AG09309 (cell line): Measurements from ENCODE around the gene APBA3.

Experiments used
- DNase-seq: peaks from one replicate; pipeline ENCODE4 v3.0.0-alpha.2; 2010; ENCODE audit warnings: low read depth
- H3K4me3 ChIP-seq: 2 replicates; pipeline ENCODE4 v1.5.1; 2011; ENCODE audit warnings: mild to moderate bottlenecking, low read depth, low read length, moderate library complexity; ENCODE audit not compliant: control insufficient read depth
- CTCF ChIP-seq: IDR thresholded peaks from 2 replicates; pipeline ENCODE4 v1.5.1; 2011; ENCODE audit warnings: mild to moderate bottlenecking, low read depth, low read length, inconsistent platforms; ENCODE audit not compliant: insufficient read depth, control insufficient read depth; ENCODE audit errors: missing control alignments

Gene APBA3

GRCh38 chr19:3782903-3783302 is 21.4 kb upstream of the APBA3 start:
- no peak overlapping the region for H3K4me3 ChIP-seq
- no peak for TF ChIP-seq CTCF
- no peak for DNase-seq

GRCh38 chr19:3782330-3782729 is 20.8 kb upstream of the APBA3 start:
- TF ChIP-seq CTCF = no peak
- H3K4me3 ChIP-seq = no peak overlapping the region
- DNase-seq = no peak

GRCh38 chr19:3781603-3782002 is 20.1 kb upstream of the APBA3 start:
- H3K4me3 ChIP-seq = no peak overlapping the region
- no peak for TF ChIP-seq CTCF
- DNase-seq = no peak

- TF ChIP-seq CTCF = no peak
- DNase-seq = no peak
- H3K4me3 ChIP-seq = no peak overlapping the region
Measured at GRCh38 chr19:3780786-3781304, 19.4 kb upstream of the APBA3 start.

GRCh38 chr19:3778899-3779723 is 17.6 kb upstream of the APBA3 start:
- no peak for DNase-seq
- TF ChIP-seq CTCF = no peak
- H3K4me3 ChIP-seq = no peak overlapping the region

GRCh38 chr19:3778104-3778867 is 16.8 kb upstream of the APBA3 start:
- DNase-seq = no peak
- H3K4me3 ChIP-seq = no peak overlapping the region
- no peak for TF ChIP-seq CTCF
